ENCODE results near the gene ASTN1.

Gene ASTN1

GRCh38 chr1:176993587-176993986 is 170.9 kb downstream of the ASTN1 start:
- H3K27ac ChIP-seq, result no peak overlapping the region
- no peak for DNase-seq (ENCODE audit: low read depth, low spot score)
- TF ChIP-seq EZH2 (IDR thresholded peaks at IDR 0.05) (no peak), POLR2AphosphoS5 (IDR thresholded peaks at IDR 0.05; ENCODE audit: borderline replicate concordance, low read depth, low read length) (no peak), FOXP2 (optimal IDR thresholded peaks at IDR 0.05; ENCODE audit: control extremely low read depth, extremely low read length, insufficient read depth) (no peak)
- H3K36me3 ChIP-seq (ENCODE audit: insufficient read depth, low read length), result no peaks in the 10 kb centered on the region
- H3K4me3 ChIP-seq, result no peak overlapping the region
- H3K9ac ChIP-seq (ENCODE audit: insufficient read length), result no peak overlapping the region
- H3K9me3 ChIP-seq (ENCODE audit: low read depth, low read length), result no peaks in the 10 kb centered on the region

DNA sequence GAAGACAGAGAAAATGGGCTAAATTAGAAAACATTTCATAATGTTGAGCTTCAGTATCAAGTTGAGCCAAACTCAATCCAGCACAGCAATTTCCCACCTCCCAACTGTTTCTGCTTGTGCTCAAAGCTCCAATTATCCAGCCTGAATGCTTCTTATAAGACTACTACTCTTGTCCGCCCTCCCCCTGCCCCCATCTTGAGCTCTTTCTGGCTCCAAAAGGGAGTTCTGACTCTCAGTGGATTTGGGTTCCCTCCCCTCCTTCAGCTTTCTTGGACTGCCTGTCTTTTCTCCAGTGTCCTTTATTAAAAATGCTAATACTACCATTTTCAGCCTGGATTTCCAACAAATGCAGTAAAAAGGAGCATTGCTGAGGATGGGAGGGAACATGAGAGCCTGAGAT is 174.8 kb downstream of the ASTN1 start:
- Histone ChIP-seq H3K27ac (no peak overlapping the region), H3K9me3 (ENCODE audit: low read depth, low read length) (no peaks in the 10 kb centered on the region), H3K4me3 (no peak overlapping the region), H3K36me3 (ENCODE audit: insufficient read depth, low read length) (no peaks in the 10 kb centered on the region), H3K9ac (ENCODE audit: insufficient read length) (no peak overlapping the region)
- no peak for TF ChIP-seq POLR2AphosphoS5 (IDR thresholded peaks at IDR 0.05; ENCODE audit: borderline replicate concordance, low read depth, low read length)
- DNase-seq (ENCODE audit: low read depth, low spot score), result no peak

- TF ChIP-seq POLR2AphosphoS5 (IDR thresholded peaks at IDR 0.05; ENCODE audit: borderline replicate concordance, low read depth, low read length) (no peak), EZH2 (IDR thresholded peaks at IDR 0.05) (no peak), FOXP2 (optimal IDR thresholded peaks at IDR 0.05; ENCODE audit: control extremely low read depth, extremely low read length, insufficient read depth) (no peak)
- DNase-seq (ENCODE audit: low read depth, low spot score), result no peak
- no peak overlapping the region for H3K27ac ChIP-seq
- no peaks in the 10 kb centered on the region for H3K9me3 ChIP-seq (ENCODE audit: low read depth, low read length)
- H3K4me3 ChIP-seq, result no peak overlapping the region
- H3K36me3 ChIP-seq (ENCODE audit: insufficient read depth, low read length), result no peaks in the 10 kb centered on the region
- H3K9ac ChIP-seq (ENCODE audit: insufficient read length), result no peak overlapping the region
These were observed 175.5 kb downstream of the ASTN1 start for GRCh38 chr1:176989023-176989422.

GRCh38 chr1:176987016-176987415 is 177.5 kb downstream of the ASTN1 start:
- no peak overlapping the region for H3K27ac ChIP-seq
- no peak overlapping the region for H3K4me3 ChIP-seq
- no peaks in the 10 kb centered on the region for H3K36me3 ChIP-seq (ENCODE audit: insufficient read depth, low read length)
- no peak for DNase-seq (ENCODE audit: low read depth, low spot score)
- TF ChIP-seq EZH2 (IDR thresholded peaks at IDR 0.05) (no peak), POLR2AphosphoS5 (IDR thresholded peaks at IDR 0.05; ENCODE audit: borderline replicate concordance, low read depth, low read length) (no peak), FOXP2 (optimal IDR thresholded peaks at IDR 0.05; ENCODE audit: control extremely low read depth, extremely low read length, insufficient read depth) (no peak)
- no peak overlapping the region for H3K9ac ChIP-seq (ENCODE audit: insufficient read length)
- H3K9me3 ChIP-seq (ENCODE audit: low read depth, low read length), result no peaks in the 10 kb centered on the region

- Histone ChIP-seq H3K27ac (no peak overlapping the region), H3K36me3 (ENCODE audit: insufficient read depth, low read length) (no peaks in the 10 kb centered on the region), H3K9me3 (ENCODE audit: low read depth, low read length) (no peaks in the 10 kb centered on the region), H3K9ac (ENCODE audit: insufficient read length) (no peak overlapping the region), H3K4me3 (no peak overlapping the region)
- TF ChIP-seq EZH2 (IDR thresholded peaks at IDR 0.05), result no peak
- TF ChIP-seq FOXP2 (optimal IDR thresholded peaks at IDR 0.05; ENCODE audit: control extremely low read depth, extremely low read length, insufficient read depth), result no peak
- no peak for TF ChIP-seq POLR2AphosphoS5 (IDR thresholded peaks at IDR 0.05; ENCODE audit: borderline replicate concordance, low read depth, low read length)
- no peak for DNase-seq (ENCODE audit: low read depth, low spot score)
These were observed 180.8 kb downstream of the ASTN1 start for GRCh38 chr1:176983731-176984130.

- no peaks in the 10 kb centered on the region for H3K9me3 ChIP-seq (ENCODE audit: low read depth, low read length)
- no peak overlapping the region for H3K27ac ChIP-seq
- no peak for TF ChIP-seq FOXP2 (optimal IDR thresholded peaks at IDR 0.05; ENCODE audit: control extremely low read depth, extremely low read length, insufficient read depth)
- no peak for TF ChIP-seq POLR2AphosphoS5 (IDR thresholded peaks at IDR 0.05; ENCODE audit: borderline replicate concordance, low read depth, low read length)
- TF ChIP-seq EZH2 (IDR thresholded peaks at IDR 0.05), result no peak
- no peaks in the 10 kb centered on the region for H3K36me3 ChIP-seq (ENCODE audit: insufficient read depth, low read length)
- H3K9ac ChIP-seq (ENCODE audit: insufficient read length), result no peak overlapping the region
- no peak for DNase-seq (ENCODE audit: low read depth, low spot score)
- H3K4me3 ChIP-seq, result no peak overlapping the region
These were observed 187.7 kb downstream of the ASTN1 start for GRCh38 chr1:176976771-176977170.

GRCh38 chr1:176976225-176976624 is 188.3 kb downstream of the ASTN1 start:
- no peak overlapping the region for H3K27ac ChIP-seq
- no peak overlapping the region for H3K9ac ChIP-seq (ENCODE audit: insufficient read length)
- DNase-seq (ENCODE audit: low read depth, low spot score), result no peak
- H3K36me3 ChIP-seq (ENCODE audit: insufficient read depth, low read length), result no peaks in the 10 kb centered on the region
- no peak overlapping the region for H3K4me3 ChIP-seq
- TF ChIP-seq FOXP2 (optimal IDR thresholded peaks at IDR 0.05; ENCODE audit: control extremely low read depth, extremely low read length, insufficient read depth) (no peak), EZH2 (IDR thresholded peaks at IDR 0.05) (no peak), POLR2AphosphoS5 (IDR thresholded peaks at IDR 0.05; ENCODE audit: borderline replicate concordance, low read depth, low read length) (no peak)
- H3K9me3 ChIP-seq (ENCODE audit: low read depth, low read length), result no peaks in the 10 kb centered on the region

GRCh38 chr1:176964687-176965086 is 199.8 kb downstream of the ASTN1 start:
- no peak for TF ChIP-seq FOXP2 (optimal IDR thresholded peaks at IDR 0.05; ENCODE audit: control extremely low read depth, extremely low read length, insufficient read depth)
- TF ChIP-seq POLR2AphosphoS5 (IDR thresholded peaks at IDR 0.05; ENCODE audit: borderline replicate concordance, low read depth, low read length), result no peak
- no peak for TF ChIP-seq EZH2 (IDR thresholded peaks at IDR 0.05)
- no peak for DNase-seq (ENCODE audit: low read depth, low spot score)
- Histone ChIP-seq H3K4me3 (no peak overlapping the region), H3K27ac (no peak overlapping the region), H3K36me3 (ENCODE audit: insufficient read depth, low read length) (no peaks in the 10 kb centered on the region), H3K9ac (ENCODE audit: insufficient read length) (no peak overlapping the region), H3K9me3 (ENCODE audit: low read depth, low read length) (no peaks in the 10 kb centered on the region)

DNA sequence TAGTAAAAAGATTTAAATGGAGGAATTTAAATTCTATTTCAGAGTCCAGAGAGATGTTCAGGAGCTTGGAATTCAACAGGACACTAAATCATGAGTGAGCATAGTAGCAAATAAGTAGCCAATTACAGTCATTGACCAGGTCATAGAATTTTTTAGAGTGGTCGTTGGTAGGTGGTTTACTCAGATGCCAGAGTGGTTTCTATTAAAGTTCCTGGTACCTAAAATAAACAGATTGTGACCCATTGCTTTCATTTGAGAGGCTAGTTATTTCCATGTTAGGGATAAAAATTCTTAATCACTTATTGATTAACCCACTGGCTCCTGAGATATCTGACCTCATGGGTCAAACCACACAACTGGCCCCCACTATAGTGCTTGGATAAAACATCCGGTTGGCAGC is 201.3 kb downstream of the ASTN1 start:
- no peaks in the 10 kb centered on the region for H3K36me3 ChIP-seq (ENCODE audit: insufficient read depth, low read length)

More for the DNA sequence above, 201.3 kb downstream of the ASTN1 start:
- no peak overlapping the region for H3K9ac ChIP-seq (ENCODE audit: insufficient read length)
- no peak overlapping the region for H3K27ac ChIP-seq
- no peak for DNase-seq (ENCODE audit: low read depth, low spot score)
- TF ChIP-seq POLR2AphosphoS5 (IDR thresholded peaks at IDR 0.05; ENCODE audit: borderline replicate concordance, low read depth, low read length) (no peak), EZH2 (IDR thresholded peaks at IDR 0.05) (no peak)
- no peaks in the 10 kb centered on the region for H3K9me3 ChIP-seq (ENCODE audit: low read depth, low read length)
- no peak overlapping the region for H3K4me3 ChIP-seq
